ENCODE measurements around the gene EVI2A.

Gene EVI2A

DNA sequence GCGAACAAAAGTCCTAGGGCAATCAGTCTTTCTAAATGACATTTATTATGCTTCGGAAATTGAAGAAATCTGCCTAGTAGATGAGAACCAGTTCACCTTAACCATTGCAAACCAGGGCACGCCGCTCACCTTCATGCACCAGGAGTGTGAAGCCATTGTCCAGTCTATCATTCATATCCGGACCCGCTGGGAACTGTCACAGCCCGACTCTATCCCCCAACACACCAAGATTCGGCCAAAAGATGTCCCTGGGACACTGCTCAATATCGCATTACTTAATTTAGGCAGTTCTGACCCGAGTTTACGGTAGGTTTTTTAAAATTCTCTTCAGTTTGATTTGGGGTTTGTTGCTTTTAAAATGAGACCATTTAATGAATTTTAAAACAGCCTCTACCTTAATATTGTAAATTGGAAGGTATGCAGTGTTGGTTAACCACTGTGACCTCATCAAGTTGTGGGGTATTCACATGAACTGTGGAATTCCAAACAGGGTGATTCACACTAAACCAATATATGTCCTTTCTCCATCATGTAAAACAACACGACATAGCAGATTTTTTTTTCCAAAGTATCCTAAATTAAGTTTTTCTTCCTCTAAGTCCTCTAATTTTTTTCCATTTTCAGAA, 6.2 kb upstream of the EVI2A start:
- H3K9me3 ChIP-seq: no peaks in the 10 kb centered on the region
- DNase-seq: no peak
- no peaks in the 10 kb centered on the region for H3K27me3 ChIP-seq
- TF ChIP-seq, protein P1, sequence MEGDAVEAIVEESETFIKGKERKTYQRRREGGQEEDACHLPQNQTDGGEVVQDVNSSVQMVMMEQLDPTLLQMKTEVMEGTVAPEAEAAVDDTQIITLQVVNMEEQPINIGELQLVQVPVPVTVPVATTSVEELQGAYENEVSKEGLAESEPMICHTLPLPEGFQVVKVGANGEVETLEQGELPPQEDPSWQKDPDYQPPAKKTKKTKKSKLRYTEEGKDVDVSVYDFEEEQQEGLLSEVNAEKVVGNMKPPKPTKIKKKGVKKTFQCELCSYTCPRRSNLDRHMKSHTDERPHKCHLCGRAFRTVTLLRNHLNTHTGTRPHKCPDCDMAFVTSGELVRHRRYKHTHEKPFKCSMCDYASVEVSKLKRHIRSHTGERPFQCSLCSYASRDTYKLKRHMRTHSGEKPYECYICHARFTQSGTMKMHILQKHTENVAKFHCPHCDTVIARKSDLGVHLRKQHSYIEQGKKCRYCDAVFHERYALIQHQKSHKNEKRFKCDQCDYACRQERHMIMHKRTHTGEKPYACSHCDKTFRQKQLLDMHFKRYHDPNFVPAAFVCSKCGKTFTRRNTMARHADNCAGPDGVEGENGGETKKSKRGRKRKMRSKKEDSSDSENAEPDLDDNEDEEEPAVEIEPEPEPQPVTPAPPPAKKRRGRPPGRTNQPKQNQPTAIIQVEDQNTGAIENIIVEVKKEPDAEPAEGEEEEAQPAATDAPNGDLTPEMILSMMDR (IDR thresholded peaks at IDR 0.05; ENCODE audit: low read depth, low read length): no peak
- H3K4me1 ChIP-seq: no peaks in the 10 kb centered on the region
- H3K36me3 ChIP-seq: no peaks in the 10 kb centered on the region
- H3K4me3 ChIP-seq (ENCODE audit: low read depth, low read length): no peak overlapping the region

DNA sequence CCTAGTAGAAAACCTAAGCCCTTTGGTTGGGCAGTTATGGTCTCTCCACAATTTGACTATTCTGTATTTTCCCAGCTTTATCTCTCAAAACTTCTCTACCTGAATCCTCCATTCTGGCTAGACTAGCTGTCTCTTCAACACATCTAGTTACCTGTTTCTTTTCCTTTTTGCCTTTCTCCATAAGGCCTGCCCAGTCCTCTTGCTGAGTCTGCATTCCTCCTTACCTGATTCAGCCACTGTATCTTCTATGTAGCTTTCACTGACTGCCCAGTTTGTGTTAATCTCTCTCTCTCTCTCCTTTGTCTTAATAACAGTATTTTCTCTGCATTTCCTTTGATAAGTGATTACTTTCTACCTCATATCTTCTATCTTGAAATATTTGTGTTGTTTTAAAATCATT, 2.1 kb upstream of the EVI2A start:
- Histone ChIP-seq H3K36me3 (no peaks in the 10 kb centered on the region), H3K4me1 (no peaks in the 10 kb centered on the region), H3K4me3 (ENCODE audit: low read depth, low read length) (no peak overlapping the region), H3K9me3 (no peaks in the 10 kb centered on the region), H3K27me3 (no peaks in the 10 kb centered on the region)
- TF ChIP-seq, protein P1 (IDR thresholded peaks at IDR 0.05; ENCODE audit: low read depth, low read length): no peak
- DNase-seq: no peak

DNA sequence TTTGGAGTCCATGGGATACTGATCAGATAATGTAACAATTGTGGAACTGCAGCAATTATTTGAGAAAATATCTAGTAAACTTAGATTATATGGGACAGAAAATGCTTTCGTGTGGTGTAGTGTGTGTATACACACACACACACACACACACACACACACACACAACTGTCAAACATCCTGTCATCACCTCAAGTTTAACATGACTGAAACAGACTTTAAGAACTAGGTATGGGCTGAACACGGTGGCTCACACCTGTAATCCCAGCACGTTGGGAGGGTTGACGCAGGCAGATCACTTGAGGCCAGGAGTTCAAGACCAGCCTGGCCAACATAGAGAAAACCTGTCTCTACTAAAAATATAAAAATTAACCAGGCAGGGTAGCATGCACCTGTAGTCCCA, 544 bp upstream of the EVI2A start:
- no peaks in the 10 kb centered on the region for H3K4me1 ChIP-seq
- no peak for DNase-seq
- TF ChIP-seq, protein P1 (IDR thresholded peaks at IDR 0.05; ENCODE audit: low read depth, low read length): no peak
- H3K9me3 ChIP-seq: no peaks in the 10 kb centered on the region
- no peaks in the 10 kb centered on the region for H3K27me3 ChIP-seq
- H3K4me3 ChIP-seq (ENCODE audit: low read depth, low read length): no peak overlapping the region
- no peaks in the 10 kb centered on the region for H3K36me3 ChIP-seq

DNA sequence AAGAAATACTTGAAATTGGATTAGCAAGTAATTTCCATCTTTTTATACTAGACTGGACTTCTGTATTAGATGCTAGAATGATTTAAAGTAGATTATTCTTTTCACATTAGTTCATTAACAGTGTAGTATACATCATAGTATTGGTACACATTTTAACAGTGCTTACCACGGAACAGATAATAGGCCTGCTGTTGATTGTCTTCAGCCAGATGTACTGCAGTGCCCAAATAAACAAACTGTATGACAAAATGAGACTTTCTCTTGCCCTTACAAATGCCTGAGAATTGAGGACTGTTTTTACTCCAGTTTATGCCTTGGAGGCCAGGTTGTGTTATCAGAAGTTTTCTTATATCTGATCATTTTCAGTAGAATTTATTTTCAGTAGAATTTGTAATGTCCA, 631 bp downstream of the EVI2A start:
- H3K4me3 ChIP-seq (ENCODE audit: low read depth, low read length): no peak overlapping the region
- DNase-seq: no peak
- no peaks in the 10 kb centered on the region for H3K27me3 ChIP-seq
- H3K9me3 ChIP-seq: no peaks in the 10 kb centered on the region
- TF ChIP-seq, protein P1 (IDR thresholded peaks at IDR 0.05; ENCODE audit: low read depth, low read length): no peak
- H3K36me3 ChIP-seq: no peaks in the 10 kb centered on the region
- no peaks in the 10 kb centered on the region for H3K4me1 ChIP-seq

DNA sequence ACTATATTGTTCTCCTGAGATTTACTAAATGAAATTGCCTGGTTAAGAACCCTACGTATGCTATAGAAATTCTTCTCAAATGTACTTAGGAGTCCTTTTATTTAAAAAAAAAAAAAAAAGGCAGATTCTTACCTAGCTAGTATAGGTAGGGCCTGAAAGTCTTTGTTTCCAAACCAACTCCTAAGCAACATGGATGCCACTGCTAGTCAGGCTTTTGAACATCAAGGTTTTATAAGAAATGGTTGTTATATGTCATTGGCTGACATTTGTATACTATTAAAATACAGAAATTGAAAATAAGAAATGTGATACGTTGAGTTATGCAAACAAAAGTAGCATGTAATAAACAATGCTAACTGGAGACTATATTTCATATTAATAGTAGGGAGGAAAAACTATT, 1.2 kb downstream of the EVI2A start:
- Histone ChIP-seq H3K27me3 (no peaks in the 10 kb centered on the region), H3K9me3 (no peaks in the 10 kb centered on the region), H3K4me3 (ENCODE audit: low read depth, low read length) (no peak overlapping the region), H3K36me3 (no peaks in the 10 kb centered on the region), H3K4me1 (no peaks in the 10 kb centered on the region)
- TF ChIP-seq, protein P1 (IDR thresholded peaks at IDR 0.05; ENCODE audit: low read depth, low read length): no peak
- DNase-seq: no peak

DNA sequence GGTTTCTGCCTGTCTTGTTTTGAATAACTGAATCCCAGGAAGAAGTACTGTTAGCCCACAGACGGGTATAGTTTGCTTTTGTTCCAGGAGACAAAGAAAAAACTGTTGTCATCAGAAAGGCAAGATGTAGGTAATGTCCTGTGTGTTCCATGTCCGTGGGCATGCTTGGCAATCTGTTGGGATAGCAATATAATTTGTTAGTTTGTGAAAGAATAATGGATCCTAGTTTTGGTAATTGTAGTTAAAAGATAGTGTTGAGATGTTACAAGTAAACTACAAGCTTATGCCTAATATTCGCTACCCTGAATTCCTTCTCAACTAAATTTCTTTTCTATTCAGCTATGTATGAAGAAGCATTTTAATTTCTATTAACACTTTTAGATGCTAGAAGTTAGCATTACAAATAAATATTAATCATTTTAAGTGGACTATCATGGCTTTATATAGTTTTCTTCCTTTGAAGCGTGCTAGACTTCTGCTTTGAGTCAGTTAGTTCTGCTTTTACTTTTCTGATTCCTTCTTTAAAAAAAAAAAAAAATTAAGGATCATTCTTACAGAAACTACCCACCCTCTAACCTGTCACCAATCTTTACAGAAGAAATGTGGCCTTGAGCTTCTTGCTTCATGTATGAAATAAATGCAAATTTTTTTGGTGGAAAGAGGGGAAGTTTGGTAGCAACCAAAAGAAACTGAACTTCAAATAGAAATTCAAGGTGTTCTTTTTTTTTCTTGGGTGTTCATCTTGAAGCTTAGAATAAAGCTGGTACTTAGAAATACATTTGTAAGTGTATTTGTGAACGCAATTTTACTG, 2.4 kb downstream of the EVI2A start:
- Histone ChIP-seq H3K9me3 (no peaks in the 10 kb centered on the region), H3K27me3 (no peaks in the 10 kb centered on the region), H3K4me3 (ENCODE audit: low read depth, low read length) (no peak overlapping the region), H3K4me1 (no peaks in the 10 kb centered on the region), H3K36me3 (no peaks in the 10 kb centered on the region)
- TF ChIP-seq, protein P1 (IDR thresholded peaks at IDR 0.05; ENCODE audit: low read depth, low read length): no peak
- no peak for DNase-seq

Data from BE2C (cell line).